DOHH2 (cell line): ENCODE results near the gene RB1.

Experiments used
- EZH2phosphoT487 ChIP-seq: fragments of 200-600 bp; sonication (generic); IDR thresholded peaks from 2 replicates; pipeline ENCODE4 v1.6.1; 2017; ENCODE audit warnings: borderline replicate concordance, mild to moderate bottlenecking, antibody characterized with exemption, low read length, moderate library complexity, mixed read lengths
- TF ChIP-seq, protein P1 (sequence below): fragments of 200-600 bp; sonication (generic); IDR thresholded peaks from one replicate; pipeline ENCODE4 v1.5.1; 2014; ENCODE audit warnings: antibody characterized with exemption, mild to moderate bottlenecking, low read depth, low read length; ENCODE audit not compliant: poor library complexity, severe bottlenecking

DNA sequence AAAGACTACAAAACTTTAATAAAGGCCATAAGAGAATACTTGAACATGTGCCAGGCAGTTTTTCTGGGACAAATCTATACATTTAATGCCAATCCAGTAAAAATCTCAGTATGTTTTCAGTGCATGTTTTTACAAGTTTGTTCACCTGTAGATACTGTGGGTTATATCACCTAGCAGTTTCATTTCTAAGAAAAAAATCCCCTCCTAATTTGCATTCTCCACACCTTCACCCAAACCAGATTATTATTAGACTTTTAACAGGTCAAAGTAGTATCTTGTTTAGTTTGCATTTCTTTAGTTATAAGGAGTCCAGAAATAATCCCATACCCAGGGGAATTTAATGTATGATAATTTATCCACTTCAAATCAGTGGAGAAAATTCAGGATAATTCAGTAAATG lies 126.3 kb downstream of the RB1 start:
- TF ChIP-seq, protein P1, sequence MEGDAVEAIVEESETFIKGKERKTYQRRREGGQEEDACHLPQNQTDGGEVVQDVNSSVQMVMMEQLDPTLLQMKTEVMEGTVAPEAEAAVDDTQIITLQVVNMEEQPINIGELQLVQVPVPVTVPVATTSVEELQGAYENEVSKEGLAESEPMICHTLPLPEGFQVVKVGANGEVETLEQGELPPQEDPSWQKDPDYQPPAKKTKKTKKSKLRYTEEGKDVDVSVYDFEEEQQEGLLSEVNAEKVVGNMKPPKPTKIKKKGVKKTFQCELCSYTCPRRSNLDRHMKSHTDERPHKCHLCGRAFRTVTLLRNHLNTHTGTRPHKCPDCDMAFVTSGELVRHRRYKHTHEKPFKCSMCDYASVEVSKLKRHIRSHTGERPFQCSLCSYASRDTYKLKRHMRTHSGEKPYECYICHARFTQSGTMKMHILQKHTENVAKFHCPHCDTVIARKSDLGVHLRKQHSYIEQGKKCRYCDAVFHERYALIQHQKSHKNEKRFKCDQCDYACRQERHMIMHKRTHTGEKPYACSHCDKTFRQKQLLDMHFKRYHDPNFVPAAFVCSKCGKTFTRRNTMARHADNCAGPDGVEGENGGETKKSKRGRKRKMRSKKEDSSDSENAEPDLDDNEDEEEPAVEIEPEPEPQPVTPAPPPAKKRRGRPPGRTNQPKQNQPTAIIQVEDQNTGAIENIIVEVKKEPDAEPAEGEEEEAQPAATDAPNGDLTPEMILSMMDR, result no peak
- TF ChIP-seq EZH2phosphoT487, result no peak
